T-helper 2 cell (primary cell): ENCODE results near the gene APOC3.
"Not testable (repeated sequence)": the region's sequence is repeated elsewhere in the genome, so short reads cannot be mapped to it uniquely, and the experiment has no call there.

Experiments used
- DNase-seq, 5 experiments: peaks; one replicate each; pipeline versions ENCODE4 v3.0.0 to v3.0.0-alpha.2; 2012 to 2022

APOC3 gene

GRCh38 chr11:116832350-116833290 is 2.9 kb downstream of the APOC3 start:
- peak in 1 of 5 experiments; percentile 19 for DNase-seq

- DNase-seq: no peak
These were observed 3.7 kb downstream of the APOC3 start for GRCh38 chr11:116833491-116833815.

- no peak for DNase-seq
These were observed 4.3 kb downstream of the APOC3 start for GRCh38 chr11:116833816-116834534.

GRCh38 chr11:116834535-116835041 is 4.9 kb downstream of the APOC3 start:
- not testable (repeated sequence) for DNase-seq

- DNase-seq: no peak
These were observed 5.5 kb downstream of the APOC3 start for GRCh38 chr11:116835042-116835772.

GRCh38 chr11:116835791-116836631 is 6.3 kb downstream of the APOC3 start:
- DNase-seq: peak; percentile 38 to 93 (median 66)

GRCh38 chr11:116836632-116836991 is 6.9 kb downstream of the APOC3 start:
- no peak for DNase-seq

- no peak for DNase-seq
These were observed 7.8 kb downstream of the APOC3 start, which contains the start of gene APOA1 for GRCh38 chr11:116837231-116838091. TSS of gene APOA1 (minus strand) at chr11:116837622. CDS start at chr11:116837387, 235 bp downstream.

GRCh38 chr11:116838321-116839084 is 8.8 kb downstream of the APOC3 start:
- no peak for DNase-seq

GRCh38 chr11:116840224-116840745 is 10.6 kb downstream of the APOC3 start:
- DNase-seq: peak in 1 of 5 experiments; percentile 20

GRCh38 chr11:116840746-116841296 is 11.1 kb downstream of the APOC3 start:
- DNase-seq: no peak

GRCh38 chr11:116842117-116842516 is 12.4 kb downstream of the APOC3 start:
- DNase-seq: no peak

- DNase-seq: no peak
These were observed 13.2 kb downstream of the APOC3 start for GRCh38 chr11:116842909-116843308.

GRCh38 chr11:116843661-116844060 is 14.0 kb downstream of the APOC3 start:
- no peak for DNase-seq

- DNase-seq: no peak
These were observed 15.0 kb downstream of the APOC3 start for GRCh38 chr11:116844722-116845121.

GRCh38 chr11:116847612-116848011 is 17.9 kb downstream of the APOC3 start:
- DNase-seq: no peak

- DNase-seq: no peak
These were observed 19.4 kb downstream of the APOC3 start for GRCh38 chr11:116849060-116849459.

- DNase-seq: no peak
These were observed 19.8 kb downstream of the APOC3 start for GRCh38 chr11:116849486-116849885.

- peak in 3 of 5 experiments; percentile 22 to 78 (median 71) for DNase-seq
These were observed 21.9 kb downstream of the APOC3 start for GRCh38 chr11:116851626-116852025.
